Hematopoietic multipotent progenitor cell treated with erythropoietin and hydrocortisone succinate and interleukin-3 and kit ligand, for 8 days (in vitro differentiated cells): ENCODE data around the gene GRAMD2A.

Source experiments
- DNase-seq: peaks from one replicate; pipeline ENCODE4 v3.0.0-alpha.2; 2015

GRAMD2A gene

DNA sequence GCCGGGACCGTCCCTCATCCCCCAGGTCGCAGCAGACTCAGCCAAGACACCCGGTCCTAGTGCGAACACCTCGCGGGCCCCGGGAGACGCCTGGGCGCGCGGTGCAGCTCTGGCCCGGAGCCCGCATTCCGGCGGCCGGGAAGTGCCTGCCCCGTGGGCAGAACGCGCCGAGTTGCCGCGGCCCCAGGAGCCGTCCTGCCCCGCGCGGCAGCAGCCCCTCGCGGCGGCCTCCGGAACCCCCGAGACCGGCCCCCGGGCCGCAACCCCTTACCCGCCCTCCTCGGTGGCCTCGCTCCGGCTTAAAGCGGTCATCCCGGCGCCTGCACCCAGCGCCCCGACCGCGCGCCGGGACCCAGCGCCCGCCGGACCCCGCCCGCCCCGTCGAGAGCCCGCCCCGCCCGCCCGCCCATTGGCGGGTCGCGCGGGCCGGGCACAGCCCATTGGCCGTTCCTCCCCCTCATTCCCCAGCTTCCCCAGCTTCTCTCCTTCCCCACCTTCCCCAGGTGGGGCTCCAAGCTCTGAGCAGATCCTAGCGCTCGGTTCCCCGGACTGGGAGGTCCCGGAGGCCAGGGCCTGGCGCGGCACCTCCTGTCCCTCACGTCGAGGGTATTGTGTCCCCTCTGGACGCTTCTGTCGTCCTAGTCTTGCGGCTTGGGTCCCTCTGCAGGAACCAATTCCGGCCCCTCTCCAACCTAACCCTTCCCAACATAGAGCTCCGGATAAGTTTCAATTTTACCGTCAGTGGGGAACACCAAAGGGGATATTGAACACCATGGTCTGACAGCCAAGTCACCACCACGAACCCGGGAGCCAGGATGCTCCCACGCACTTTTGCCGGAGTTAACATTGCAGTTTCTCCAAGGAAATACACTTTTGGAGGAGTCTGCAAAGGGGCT lies at the start of gene GRAMD2A:
Gene GRAMD2A, minus strand, starts transcription at position 328 of the 896 bp plus-strand sequence.
- no peak for DNase-seq

DNA sequence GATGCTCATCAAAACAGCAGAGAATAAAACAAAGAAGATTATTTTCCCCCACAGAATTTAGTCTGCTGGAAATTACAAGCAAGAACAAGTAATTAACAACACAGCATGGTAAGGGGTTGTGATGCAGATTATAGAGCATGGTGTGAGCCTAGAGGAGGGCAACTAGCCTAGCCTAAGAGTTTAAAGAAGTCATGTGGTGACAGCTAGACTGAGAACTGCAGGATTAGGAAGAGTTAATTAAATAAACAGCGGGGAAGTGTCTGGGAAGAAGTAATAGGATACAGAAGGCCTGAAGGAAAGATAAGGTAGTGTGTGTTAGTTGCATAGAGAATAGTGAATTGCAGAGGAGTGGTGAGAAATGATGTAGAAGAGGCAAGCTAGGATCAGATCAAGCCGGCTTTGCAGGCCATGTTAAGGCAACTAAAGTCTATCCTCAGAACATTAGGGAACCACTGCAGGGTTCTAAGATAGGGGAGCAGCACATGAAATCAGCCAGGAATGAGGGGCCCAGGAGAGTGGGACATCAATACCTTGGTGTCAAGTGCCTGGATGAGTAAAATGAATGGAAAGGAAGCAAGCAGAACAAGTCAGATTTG lies 45.3 kb upstream of the GRAMD2A start:
- DNase-seq, result no peak

DNA sequence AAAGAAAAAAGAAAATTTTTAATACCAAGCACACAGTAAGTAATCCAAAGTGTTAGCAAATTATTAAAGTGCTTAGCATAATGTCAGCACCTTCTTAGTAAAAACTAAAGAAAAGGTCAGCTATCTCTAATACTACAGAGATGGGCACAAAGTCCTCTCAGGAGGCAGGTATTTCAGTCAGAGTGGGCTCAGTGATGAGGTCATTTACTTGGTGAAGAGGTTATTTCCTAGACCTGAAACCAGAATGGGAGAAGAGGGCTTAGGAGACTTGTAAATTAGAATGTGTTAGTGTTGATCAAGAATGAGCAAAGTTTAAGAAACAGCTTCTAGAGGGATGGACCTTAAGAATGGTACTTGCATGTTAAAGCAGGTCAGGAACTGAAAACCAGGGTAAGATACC lies 42.1 kb upstream of the GRAMD2A start:
- no peak for DNase-seq

DNA sequence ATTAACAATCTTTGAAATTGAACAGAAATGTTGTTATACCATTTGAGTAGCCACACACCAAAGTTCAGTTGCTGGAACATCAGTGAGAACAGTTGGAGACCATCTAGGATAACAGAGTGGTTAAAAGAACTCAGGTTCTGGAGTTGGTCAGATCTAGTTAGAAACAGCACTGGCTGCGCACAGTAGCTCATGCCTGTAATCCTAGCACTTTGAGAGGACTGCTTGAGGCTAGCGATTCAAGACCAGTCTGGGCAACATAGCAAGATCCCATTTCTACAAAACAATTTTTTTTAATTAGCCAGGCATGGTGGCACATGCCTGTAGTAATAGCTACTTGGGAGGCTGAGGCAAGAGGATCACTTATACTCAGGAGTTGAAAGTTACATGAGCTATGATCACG lies 41.0 kb upstream of the GRAMD2A start:
- DNase-seq, result no peak

DNA sequence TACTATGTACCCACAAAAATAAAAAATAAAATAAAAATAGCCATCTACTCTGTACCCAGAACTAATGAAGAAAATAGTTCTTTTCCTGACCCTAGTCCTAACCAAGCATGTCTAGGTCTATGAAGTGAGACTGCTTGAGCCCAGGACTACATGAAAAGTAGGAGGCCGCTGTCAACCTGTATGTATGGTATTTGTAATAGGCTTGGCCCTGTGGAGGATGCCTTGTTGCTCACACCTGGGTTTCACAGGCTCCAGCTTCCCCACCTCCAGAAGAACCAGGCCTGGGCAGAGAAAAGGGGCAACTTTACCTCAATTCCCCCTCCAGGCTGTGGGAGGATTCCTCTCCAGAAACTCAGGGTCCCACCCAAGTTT lies 40.3 kb upstream of the GRAMD2A start:
- DNase-seq, result no peak

DNA sequence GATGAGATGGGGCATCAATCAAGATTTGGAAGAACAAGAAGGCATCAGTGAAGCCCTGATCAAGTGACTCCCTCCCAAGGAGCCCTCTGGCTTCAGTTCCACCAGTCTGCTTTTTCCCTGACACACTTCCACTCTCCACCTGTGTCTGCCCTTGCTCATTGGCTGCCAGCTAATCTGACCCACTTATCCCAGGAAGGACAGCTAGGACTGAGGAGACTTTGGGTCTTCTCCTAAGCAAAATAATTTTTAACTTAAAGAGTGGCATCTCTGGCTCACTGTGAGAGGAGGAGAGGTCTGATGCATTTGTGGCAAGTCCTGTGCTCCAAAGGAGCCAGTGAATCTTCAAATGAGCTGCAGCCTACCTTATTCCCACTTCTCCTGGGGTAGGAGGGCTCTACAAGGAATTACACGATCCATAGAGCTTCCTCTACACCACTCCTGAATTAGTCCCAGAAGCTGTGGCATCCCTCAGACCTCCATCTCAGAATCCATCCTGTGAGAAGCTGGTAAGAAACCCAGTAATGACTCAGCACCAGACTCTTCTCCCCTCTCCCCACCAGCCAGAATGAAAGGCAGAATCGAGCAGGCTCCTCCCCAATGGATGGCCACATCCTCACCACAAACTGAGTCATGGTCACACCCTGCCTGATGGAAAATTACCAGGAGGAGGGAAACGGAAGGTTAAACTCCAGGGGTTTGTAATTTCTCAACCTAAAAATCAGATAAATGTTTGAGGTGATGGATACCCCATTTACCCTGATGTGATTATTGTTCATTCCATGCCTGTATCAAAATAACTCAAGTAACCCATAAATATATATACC lies 39.7 kb upstream of the GRAMD2A start:
- DNase-seq, result peak; percentile 94

DNA sequence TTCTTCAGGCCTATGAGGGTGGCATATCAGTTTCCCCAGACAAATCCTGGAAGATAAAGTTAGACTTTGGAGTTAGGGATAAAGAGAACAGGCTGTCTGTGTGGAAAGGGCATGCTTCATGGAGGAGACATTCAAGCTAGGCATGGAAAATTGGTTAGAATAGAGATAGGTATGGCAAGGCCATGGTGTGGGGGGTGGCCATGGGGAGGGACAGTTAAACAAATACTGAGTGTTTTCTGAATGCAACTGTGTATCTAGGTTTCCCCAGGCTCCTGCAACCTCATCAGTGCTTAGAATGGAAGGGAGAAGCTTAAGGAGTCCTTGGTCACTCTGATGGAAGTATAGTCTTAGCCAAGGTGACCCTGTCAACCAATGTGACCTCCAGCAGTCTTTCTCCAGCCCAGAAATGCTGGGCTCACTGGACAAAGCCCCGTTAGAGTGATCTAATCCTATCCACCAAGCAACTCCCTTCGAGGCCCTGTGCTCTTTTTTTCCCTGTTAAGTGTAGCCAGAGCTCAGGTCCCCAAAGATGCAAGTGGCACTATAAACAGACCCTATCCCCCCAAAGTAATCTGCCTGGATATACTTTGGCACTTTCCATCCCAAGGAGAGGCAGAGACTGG lies 38.9 kb upstream of the GRAMD2A start:
- no peak for DNase-seq

DNA sequence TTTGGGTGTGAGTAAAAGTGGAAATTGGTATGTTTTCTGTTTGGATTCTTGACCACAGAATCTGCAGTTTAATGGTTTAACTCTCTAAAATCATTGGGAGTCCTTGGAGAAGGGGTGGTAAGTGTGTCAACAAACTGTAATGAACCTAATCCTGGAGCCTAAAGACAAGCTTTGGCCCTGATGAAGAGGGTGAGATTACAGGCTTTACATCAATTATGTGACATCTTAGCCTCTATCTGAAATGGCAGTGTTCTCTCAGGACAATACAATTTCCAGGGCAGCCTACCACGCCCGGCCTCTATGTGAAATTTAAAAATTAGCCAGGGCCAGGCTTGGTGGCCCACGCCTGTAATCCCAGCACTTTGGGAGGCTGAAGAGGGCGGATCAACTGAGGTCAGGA lies 37.7 kb upstream of the GRAMD2A start:
- DNase-seq, result no peak

DNA sequence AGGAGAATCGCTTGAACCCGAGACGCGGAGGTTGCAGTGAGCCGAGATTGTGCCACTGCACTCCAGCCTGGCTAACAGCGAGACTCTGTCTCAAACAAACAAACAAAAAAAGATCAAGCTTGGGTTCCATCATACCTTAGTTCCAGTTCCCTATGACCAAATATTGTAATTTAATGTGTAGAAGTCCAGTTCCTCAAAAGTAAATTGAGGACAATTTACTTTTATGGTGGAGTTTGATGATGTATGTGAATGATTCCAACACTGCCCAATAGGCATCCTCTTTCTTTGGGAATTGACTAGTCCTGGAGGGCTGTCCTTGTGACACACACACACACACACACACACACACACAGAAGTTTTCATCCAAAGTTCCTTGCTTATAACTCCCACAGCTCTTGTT lies 36.2 kb upstream of the GRAMD2A start:
- DNase-seq, result no peak

DNA sequence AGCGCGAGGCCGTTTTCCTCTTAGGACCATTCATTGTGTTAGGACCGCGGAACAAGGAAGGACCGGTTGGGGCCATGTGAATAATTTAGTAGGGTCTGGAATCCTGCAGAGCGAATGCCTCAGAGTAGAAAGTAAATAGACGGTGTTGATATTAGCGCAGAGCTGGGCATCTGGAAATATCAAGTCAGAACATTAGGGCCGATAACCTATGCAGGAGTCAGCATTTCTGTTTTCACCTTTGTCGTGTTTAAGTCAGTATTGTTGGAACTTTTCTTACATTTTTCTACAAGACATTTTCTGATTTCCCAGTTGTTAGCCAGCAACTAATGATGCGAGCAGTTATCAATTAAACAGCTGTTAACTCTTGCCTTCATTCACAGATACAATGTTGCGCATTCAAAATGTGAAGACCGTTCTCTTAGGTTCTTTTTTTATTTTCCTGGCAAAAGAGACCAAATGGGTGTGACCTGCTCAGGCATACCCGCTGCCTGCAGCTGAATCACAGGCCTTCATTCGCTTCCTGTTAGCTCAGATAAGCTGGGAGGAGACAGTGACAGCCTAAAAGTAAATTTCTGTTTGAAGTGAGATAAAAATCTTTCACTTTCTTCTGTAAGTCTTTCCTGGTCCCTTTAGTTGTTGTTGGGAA lies 34.4 kb upstream of the GRAMD2A start:
- DNase-seq, result peak; percentile 93

DNA sequence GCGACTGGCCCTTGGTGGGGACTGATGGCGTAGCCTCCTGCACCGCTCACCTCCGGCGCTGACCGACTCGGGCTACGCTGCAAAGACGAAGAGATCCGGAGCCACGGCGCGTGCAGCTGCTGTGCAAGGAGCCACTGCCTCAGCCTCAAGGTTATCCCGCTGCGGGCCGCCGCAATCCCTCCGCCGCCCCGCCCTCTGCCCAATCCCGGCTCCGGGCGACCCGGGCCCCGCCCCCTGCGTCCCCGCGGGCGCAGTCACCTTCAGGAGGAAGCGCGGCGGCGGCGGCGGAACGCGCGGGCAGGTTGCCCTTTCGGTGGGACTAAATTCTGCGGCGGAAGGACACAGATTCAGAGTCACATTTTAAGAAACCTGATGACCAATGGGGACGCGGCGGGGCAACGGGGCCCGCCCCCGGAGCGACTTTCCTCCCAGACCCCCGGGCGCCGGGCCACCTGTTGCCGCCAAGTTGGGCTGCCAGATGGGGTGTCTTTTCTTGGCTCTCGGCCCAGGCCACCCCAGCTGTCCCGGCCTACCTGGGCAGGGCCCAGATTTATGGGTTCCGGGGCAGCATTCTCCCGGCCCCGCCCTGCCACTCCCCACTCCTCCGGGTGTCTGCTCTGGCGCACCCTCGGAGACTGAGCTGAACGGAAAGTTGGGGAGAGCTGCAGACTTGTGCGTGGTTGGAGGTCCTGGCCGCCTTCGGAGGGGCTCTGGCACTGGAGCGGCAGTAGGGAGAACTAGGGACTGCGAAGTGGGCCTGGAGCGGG lies 33.7 kb upstream of the GRAMD2A start, which contains the start of gene PKM:
Gene PKM, minus strand, starts transcription at position 125 of the 767 bp plus-strand sequence. CDS start 12,093 bp downstream, outside the sequence.
- DNase-seq, result peak; percentile 74

DNA sequence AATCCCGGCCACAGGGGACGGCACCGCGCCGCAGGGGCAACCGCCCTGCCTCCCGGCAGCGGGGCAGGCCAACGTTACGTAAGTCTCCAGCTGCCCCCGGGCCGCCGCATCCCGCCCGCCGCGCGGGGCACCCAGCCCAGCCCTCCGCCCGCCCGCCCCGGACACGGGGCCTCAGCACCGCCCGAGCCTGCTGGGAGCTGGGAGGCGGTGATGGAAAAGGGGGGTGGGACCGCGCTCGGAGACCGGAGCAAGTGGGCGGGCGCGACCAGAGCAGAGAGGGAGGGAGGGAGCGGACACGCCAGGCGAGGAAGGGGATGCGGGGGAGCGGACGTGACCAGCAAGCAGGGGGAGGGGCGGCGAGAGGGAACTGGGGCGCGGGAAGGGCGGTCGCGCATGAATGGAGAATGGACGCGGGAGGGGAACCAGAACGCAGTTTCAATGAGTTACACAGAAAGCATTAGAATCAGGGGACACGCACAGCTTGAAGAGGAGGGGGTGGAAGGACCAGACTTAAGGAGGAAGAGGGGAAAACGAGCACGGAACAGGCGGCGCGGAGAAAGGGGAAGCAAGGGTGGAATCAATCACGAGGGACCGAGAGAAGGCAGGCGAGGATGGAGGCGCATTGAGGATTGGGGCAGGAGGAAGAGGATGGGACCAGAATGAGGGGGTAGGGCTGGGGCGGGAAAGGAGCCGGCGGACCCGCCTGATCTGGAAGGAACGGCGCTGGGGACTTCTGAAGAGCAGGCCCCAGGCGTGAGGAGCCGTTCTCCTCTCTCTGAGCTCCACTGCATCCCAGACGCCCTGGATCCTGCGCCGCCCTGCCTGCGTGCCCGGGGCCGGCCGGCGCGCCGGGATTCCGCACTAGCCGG lies 32.8 kb upstream of the GRAMD2A start:
- peak; percentile 24 for DNase-seq

DNA sequence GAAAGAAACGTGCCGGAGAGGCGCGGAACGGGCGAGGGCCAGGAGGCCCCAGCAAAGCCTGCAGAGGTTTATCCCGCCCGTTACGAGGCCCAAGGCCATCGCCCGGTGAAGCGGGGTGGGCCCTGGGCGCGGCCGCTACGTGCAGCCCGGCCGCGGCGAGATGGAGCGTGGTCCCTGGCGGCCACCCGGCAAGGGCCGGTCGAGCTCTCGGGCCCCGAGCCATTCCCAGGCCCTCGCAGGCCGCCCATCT lies 32.3 kb upstream of the GRAMD2A start:
- no peak for DNase-seq

DNA sequence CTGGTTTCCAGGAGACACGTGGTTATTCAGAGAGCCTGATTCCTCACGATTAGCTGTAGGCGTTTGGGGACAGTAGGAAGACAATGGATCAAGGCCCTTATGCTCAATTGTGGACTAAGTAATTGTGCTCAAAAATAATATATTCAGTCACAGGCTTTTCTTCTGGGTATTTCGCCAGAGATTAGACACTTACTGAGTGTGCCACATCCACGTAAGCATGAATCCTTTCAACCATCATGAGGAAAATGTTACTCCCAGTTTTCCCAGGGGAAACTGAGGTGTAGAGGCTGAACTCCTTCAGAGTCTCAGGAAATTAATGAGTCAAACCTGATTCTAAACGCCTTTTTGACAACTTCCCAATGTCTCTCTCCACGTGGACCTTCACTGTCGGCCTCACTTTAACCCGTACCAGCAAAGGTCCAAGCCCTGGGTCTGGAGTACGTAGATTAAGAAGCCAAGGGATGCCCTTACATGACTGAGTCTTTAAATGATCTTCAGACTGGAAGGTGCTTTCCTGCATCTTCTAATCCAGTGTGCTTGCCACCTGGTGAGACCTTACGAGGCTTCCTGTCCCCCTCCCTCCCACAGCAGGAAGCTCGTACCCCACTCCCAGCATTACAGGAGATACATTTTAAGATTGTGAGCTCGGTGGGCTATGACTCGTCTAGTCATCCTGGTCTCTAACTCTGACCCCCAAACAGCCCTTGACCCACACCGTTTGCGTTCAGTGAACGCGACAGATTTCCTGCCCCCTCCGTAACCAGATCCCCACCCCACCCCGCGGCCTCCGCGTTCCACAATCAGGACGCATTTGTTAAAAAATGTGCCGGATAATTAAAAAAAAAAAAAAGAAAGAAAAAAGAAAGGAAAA lies 31.7 kb upstream of the GRAMD2A start:
- DNase-seq, result no peak

DNA sequence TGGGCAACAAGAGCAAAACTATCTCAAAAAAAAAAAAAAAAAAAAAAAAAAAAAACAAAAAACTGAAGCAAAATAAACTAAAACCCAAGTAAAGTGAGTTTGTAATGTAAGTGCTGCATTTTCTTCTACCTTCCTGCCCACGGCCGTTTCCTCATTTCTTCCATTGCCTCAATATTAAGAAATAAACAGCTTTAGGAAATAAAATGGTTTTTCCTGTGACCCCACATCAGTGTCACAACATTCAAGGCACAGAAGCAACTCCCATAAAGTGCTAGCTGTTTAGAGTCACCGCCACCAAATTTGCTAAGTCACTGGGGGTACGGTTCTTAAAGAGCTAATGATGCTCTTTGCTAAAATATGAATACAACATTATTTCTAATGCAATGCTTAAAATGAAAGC lies 30.1 kb upstream of the GRAMD2A start:
- peak; percentile 35 for DNase-seq

DNA sequence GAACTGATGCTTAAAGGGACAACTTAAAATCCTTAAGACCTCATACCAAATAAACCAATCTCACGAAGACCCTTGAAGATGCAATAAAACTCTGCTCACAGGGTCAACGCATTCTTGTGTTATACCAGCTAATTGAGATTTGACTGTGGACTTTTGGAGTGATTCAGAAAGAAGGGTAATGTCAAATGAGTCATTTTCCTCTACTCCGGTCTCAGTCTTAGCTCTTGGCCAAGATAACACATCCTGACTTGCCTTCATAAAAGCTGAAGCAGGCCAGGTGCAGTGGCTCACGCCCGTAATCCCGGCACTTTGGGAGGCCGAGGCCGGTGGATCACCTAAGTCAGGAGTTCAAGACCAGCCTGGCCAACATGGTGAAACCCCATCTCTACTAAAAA lies 29.6 kb upstream of the GRAMD2A start:
- DNase-seq, result no peak

DNA sequence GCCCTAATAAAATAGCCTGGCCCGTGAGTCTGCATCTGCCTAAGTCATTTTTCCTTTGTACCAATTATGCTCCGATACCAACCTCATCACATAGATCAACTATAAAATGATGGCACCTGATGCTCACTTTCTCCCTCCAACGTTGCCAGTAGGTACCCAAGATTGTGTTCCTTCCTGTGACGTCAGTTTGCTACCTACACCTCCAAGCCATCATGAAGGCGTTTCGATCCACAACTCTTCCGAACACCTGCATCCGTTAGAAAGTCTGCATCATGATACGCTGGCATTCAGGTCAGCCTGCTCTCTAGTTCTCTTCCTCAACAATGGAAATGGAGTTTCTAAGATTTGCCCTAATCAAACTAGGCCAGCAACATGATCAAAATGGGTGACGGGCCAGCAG lies 25.7 kb upstream of the GRAMD2A start:
- no peak for DNase-seq

DNA sequence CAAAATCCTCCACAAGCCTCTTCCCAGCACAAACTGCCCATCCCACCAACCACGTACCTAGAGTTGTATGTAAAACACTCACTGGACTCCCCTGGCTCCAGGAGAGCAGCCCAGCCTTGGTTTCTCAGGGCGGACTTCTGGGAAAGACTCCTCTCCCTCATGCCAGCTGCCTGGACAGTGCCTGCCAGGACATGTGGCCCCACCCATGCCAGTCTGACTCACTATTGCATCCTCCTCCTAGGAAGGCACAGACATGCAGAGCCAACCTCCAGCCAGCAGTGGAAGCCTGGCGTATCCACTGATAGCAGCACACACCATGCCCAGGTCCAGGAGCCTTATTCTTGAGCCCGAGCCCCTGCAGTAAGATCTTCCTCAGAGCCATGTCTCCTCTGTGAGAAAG lies 24.8 kb upstream of the GRAMD2A start:
- no peak for DNase-seq

DNA sequence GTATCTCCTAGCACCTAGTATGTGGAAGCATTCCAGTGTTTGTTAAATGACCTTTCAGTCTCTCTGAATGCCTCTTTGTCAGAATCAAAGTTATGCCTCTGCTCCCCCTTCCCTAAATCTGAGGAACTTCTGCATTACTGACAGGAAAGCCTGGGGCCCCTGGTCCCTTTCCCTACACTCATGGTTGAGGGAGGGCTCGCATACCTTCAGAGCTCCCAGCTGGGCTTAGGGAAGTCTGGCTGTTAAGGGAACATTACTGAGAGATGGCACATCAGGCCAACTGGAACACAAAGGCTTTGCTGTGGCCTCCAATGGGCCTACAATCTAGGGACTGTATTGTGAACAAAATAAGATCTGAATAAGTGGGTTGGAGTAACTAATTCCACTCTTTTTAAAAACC lies 23.1 kb upstream of the GRAMD2A start:
- no peak for DNase-seq

DNA sequence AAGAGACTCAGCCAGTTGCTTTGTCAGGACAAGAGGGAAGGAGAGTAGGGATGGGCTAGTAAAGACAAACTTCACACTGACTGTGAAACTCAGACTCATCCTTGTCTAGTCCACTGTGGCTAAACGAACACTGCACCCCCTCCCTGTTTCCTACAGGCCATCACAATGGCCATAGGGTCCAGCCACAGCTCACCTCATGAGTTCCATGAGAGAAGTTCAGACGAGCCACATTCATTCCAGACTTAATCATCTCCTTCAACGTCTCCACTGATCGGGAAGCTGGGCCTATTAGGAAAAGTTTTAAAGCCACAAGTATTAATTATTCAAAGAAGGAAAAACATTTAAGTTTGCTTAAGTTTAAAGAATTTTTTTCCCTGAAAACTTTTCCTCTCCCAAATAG lies 19.6 kb upstream of the GRAMD2A start:
- DNase-seq, result no peak
